Effector memory CD4-positive, alpha-beta T cell (primary cell): ENCODE results near the gene YAF2.

Experiments used
- DNase-seq, 3 donors: peaks; one replicate each; pipeline ENCODE4 v3.0.0-alpha.2; 2020
- H3K27ac ChIP-seq: 2 replicates; pipeline ENCODE4 v1.7.0; 2013; ENCODE audit warnings: mild to moderate bottlenecking, low read length, moderate library complexity; ENCODE audit not compliant: insufficient read depth, poor library complexity, severe bottlenecking
- H3K27me3 ChIP-seq: replicated peaks from 2 replicates; pipeline ENCODE4 v1.7.0; 2013; ENCODE audit warnings: mild to moderate bottlenecking, low read length; ENCODE audit not compliant: insufficient read depth, control insufficient read depth, poor library complexity, severe bottlenecking
- H3K36me3 ChIP-seq: 2 replicates; pipeline ENCODE4 v1.7.0; 2013; ENCODE audit warnings: mild to moderate bottlenecking, low read length, moderate library complexity; ENCODE audit not compliant: control insufficient read depth, insufficient read depth
- H3K4me1 ChIP-seq: 2 replicates; pipeline ENCODE4 v1.7.0; 2013; ENCODE audit warnings: low read length, mild to moderate bottlenecking; ENCODE audit not compliant: control insufficient read depth, insufficient read depth, poor library complexity, severe bottlenecking
- H3K4me3 ChIP-seq: 2 replicates; pipeline ENCODE4 v1.7.0; 2013; ENCODE audit warnings: low read length, low read depth, mild to moderate bottlenecking; ENCODE audit not compliant: insufficient read depth, poor library complexity, severe bottlenecking
- H3K9me3 ChIP-seq: 2 replicates; pipeline ENCODE4 v1.7.0; 2013; ENCODE audit warnings: mild to moderate bottlenecking, low read length, moderate library complexity; ENCODE audit not compliant: control insufficient read depth
- total RNA-seq, 3 donors: gene quantifications; one replicate each; lab custom pipeline; 2026; lab: John Stamatoyannopoulos, UW

The YAF2 gene
- 60.2 to 92.5 (median 68.9) reads per million in 3 donors for total RNA-seq

- Histone ChIP-seq H3K9me3 (no peaks in the 10 kb centered on the region), H3K27me3 (no peaks in the 10 kb centered on the region), H3K36me3 (no peaks in the 10 kb centered on the region), H3K27ac (peak within 1 kb of the TSS; percentile 85), H3K4me1 (peaks cover 4% of the 10 kb centered on the region), H3K4me3 (peak within 1 kb of the TSS; percentile 82)
- DNase-seq: peak; percentile 78 to 85 (median 81)
Observed at GRCh38 chr12:42238240-42239140, at the start of gene YAF2. TSS of gene YAF2 (minus strand) at chr12:42238248. CDS start at chr12:42238180, 68 bp downstream.

DNA sequence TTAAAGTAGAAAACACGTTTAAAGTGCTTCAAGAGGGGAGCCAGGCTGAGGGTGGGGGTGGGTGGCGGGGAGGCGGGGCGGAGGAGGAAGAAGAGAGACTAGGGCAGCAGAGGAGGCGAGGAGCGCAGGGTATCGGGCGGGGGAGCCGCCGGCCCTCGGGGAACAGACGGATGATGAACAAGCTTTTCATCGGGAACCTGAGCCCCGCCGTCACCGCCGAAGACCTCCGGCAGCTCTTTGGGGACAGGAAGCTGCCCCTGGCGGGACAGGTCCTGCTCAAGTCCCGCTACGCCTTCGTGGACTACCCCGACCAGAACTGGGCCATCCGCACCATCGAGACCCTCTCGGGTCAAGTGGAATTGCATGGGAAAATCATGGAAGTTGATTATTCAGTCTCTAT lies 48.7 kb upstream of the YAF2 start:
- H3K27ac ChIP-seq: no peak overlapping the region
- no peak for DNase-seq
- no peak overlapping the region for H3K4me3 ChIP-seq
- no peaks in the 10 kb centered on the region for H3K4me1 ChIP-seq
- H3K27me3 ChIP-seq: no peaks in the 10 kb centered on the region
- no peaks in the 10 kb centered on the region for H3K36me3 ChIP-seq
- no peaks in the 10 kb centered on the region for H3K9me3 ChIP-seq

GRCh38 chr12:42285431-42285830 lies 47.4 kb upstream of the YAF2 start:
- Histone ChIP-seq H3K4me1 (no peaks in the 10 kb centered on the region), H3K4me3 (no peak overlapping the region), H3K27me3 (no peaks in the 10 kb centered on the region), H3K36me3 (no peaks in the 10 kb centered on the region), H3K9me3 (no peaks in the 10 kb centered on the region), H3K27ac (no peak overlapping the region)
- DNase-seq: no peak

GRCh38 chr12:42284876-42285275 lies 46.8 kb upstream of the YAF2 start:
- Histone ChIP-seq H3K27me3 (no peaks in the 10 kb centered on the region), H3K9me3 (no peaks in the 10 kb centered on the region), H3K4me1 (no peaks in the 10 kb centered on the region), H3K4me3 (no peak overlapping the region), H3K27ac (no peak overlapping the region), H3K36me3 (no peaks in the 10 kb centered on the region)
- no peak for DNase-seq

GRCh38 chr12:42284157-42284556 lies 46.1 kb upstream of the YAF2 start:
- no peak for DNase-seq
- no peak overlapping the region for H3K4me3 ChIP-seq

DNA sequence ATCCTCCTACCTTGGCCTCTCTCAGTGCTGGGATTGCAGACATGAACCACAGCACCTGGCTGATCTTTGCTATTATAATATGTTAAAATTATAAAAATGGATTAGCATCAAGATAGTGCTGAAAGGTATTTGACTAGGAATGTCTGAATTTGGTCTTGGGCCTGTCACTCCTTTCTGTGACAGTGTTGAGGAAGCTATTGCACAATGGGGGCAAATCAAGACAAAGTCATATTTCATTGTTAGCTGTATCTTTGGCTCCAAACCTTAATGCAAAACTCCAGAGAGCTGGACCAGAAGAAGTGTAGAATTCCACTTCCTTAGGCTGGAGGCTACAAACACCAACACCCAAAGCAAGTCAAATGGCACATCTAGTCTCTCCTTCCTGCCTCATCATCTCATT lies 45.7 kb upstream of the YAF2 start:
- Histone ChIP-seq H3K4me1 (no peaks in the 10 kb centered on the region), H3K27me3 (no peaks in the 10 kb centered on the region), H3K36me3 (no peaks in the 10 kb centered on the region), H3K4me3 (no peak overlapping the region), H3K27ac (no peak overlapping the region), H3K9me3 (no peaks in the 10 kb centered on the region)
- DNase-seq: no peak

More at GRCh38 chr12:42284157-42284556, 46.1 kb upstream of the YAF2 start:
- Histone ChIP-seq H3K36me3 (no peaks in the 10 kb centered on the region), H3K27ac (no peak overlapping the region), H3K4me1 (no peaks in the 10 kb centered on the region), H3K9me3 (no peaks in the 10 kb centered on the region), H3K27me3 (no peaks in the 10 kb centered on the region)

DNA sequence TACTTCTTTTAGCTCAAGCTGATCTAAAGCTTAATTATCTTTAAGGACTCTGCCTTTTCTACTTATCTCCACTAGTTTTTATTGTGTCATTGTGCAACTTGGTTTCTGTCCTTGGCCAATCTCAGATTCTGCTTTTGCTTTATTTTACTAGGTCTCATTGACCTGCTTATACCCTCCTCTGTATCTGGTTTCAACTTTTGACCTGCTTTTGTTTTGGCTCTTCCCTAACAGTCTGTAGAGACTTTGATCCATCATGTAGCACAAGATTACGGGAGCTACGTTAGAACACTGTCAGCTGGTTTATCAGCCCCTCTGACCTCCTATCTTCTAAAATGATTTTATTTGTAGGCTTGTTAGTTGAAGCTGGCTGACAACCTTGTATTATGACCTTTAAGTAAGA lies 44.2 kb upstream of the YAF2 start:
- H3K4me1 ChIP-seq: no peaks in the 10 kb centered on the region
- no peaks in the 10 kb centered on the region for H3K36me3 ChIP-seq
- H3K27ac ChIP-seq: no peak overlapping the region
- no peak overlapping the region for H3K4me3 ChIP-seq
- H3K9me3 ChIP-seq: no peaks in the 10 kb centered on the region
- DNase-seq: no peak
- H3K27me3 ChIP-seq: no peaks in the 10 kb centered on the region

GRCh38 chr12:42281844-42282243 lies 43.8 kb upstream of the YAF2 start:
- H3K27me3 ChIP-seq: no peaks in the 10 kb centered on the region
- no peak for DNase-seq
- no peak overlapping the region for H3K4me3 ChIP-seq
- H3K36me3 ChIP-seq: no peaks in the 10 kb centered on the region
- no peak overlapping the region for H3K27ac ChIP-seq
- no peaks in the 10 kb centered on the region for H3K9me3 ChIP-seq
- no peaks in the 10 kb centered on the region for H3K4me1 ChIP-seq

- DNase-seq: no peak
- no peak overlapping the region for H3K27ac ChIP-seq
- H3K27me3 ChIP-seq: no peaks in the 10 kb centered on the region
- no peaks in the 10 kb centered on the region for H3K36me3 ChIP-seq
- no peaks in the 10 kb centered on the region for H3K4me1 ChIP-seq
- H3K9me3 ChIP-seq: no peaks in the 10 kb centered on the region
- no peak overlapping the region for H3K4me3 ChIP-seq
Observed at GRCh38 chr12:42281278-42281677, 43.2 kb upstream of the YAF2 start.

GRCh38 chr12:42278128-42278510 lies 40.1 kb upstream of the YAF2 start:
- H3K27me3 ChIP-seq: no peaks in the 10 kb centered on the region
- no peak for DNase-seq

More at GRCh38 chr12:42278128-42278510, 40.1 kb upstream of the YAF2 start:
- Histone ChIP-seq H3K27ac (no peak overlapping the region), H3K4me1 (no peaks in the 10 kb centered on the region), H3K4me3 (no peak overlapping the region), H3K9me3 (no peaks in the 10 kb centered on the region), H3K36me3 (no peaks in the 10 kb centered on the region)
